Measurements from ENCODE around the gene NUP210.

Gene NUP210

GRCh38 chr3:13274551-13275332 lies 145.4 kb downstream of the NUP210 start:
- DNase-seq (ENCODE audit: low read depth), result no peak

GRCh38 chr3:13274125-13274524 lies 146.0 kb downstream of the NUP210 start:
- no peak for DNase-seq (ENCODE audit: low read depth)

GRCh38 chr3:13273604-13274105 lies 146.5 kb downstream of the NUP210 start:
- no peak for DNase-seq (ENCODE audit: low read depth)

GRCh38 chr3:13272831-13273603 lies 147.1 kb downstream of the NUP210 start:
- DNase-seq (ENCODE audit: low read depth), result no peak

GRCh38 chr3:13269711-13270378 lies 150.3 kb downstream of the NUP210 start:
- DNase-seq (ENCODE audit: low read depth), result no peak

GRCh38 chr3:13268961-13269441 lies 151.1 kb downstream of the NUP210 start:
- no peak for DNase-seq (ENCODE audit: low read depth)

- no peak for DNase-seq (ENCODE audit: low read depth)
These were observed 152.0 kb downstream of the NUP210 start for GRCh38 chr3:13268120-13268519.

- no peak for DNase-seq (ENCODE audit: low read depth)
These were observed 153.3 kb downstream of the NUP210 start for GRCh38 chr3:13266651-13267362.
